HG03575 (cell line): ENCODE results near the gene CORO2B.

Experiments
- ATAC-seq: cut with Tn5 transposase; IDR thresholded peaks from one replicate; pipeline ENCODE4 v1.9.1; 2021; ENCODE audit not compliant: unreplicated experiment, insufficient number of reproducible peaks, low FRiP score; ENCODE audit errors: extremely low read depth

The CORO2B gene

DNA sequence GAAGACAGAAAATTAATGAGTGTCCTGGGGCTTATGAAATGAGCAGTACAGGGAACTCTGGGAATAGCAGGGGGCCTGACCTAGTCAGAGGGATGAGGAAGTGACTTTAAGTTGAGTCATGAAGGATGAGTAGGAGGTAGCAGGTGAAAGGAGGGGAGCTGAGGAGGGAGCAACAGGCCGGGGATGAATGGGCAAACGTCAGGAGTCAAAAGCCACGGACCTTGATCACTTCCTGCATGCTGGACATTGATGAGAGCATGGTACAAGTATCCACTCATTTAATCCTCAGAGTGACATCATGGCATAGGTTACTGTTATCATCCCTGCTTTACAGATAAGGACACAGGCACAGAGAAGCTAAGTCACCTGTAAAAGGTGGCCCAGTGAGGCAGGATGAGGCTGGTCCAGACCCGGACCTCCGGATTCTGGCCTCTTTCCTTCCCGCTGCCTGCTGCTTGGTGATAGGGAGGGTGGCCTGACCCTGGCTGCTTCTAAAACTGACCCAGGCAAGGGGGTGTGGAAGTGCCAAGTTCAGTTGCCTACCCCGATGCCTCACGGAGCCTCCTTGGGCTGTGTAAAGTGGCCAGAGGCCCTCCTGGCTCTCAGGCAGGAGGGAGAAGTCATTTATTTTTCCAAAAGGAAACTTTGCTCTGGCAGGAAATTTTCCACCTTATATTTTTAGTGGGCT lies 7.6 kb downstream of the CORO2B start:
- no peak for ATAC-seq

DNA sequence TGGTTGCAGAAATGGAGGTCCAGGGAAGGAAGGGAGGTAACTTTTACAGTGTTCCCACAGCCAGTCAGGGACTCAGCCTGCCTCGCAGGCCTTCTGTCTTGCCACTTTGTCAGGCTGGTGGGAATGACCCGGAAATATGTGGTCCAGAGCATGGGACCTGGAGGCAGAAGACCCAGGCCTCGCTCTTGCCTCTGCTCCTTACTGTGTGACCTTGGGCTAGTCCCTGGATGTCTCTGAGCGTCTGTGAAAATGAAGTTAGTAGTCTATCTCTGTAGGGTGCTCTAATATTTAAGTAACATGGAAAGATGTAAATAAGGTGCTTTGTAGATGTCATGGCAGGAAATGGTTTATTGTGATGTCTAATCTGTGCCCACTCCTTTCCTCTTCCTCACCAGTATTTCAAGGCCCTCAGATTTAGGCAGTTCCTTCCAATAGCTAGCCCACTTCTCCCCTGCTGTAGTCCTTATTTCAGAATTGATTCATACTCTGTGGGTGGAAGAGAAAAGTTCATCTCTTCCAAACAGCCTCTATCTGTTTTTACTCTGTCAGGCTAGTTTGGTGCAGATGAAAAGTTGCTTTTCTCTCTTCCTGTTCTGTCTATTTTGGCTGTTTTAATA lies 9.1 kb downstream of the CORO2B start:
- no peak for ATAC-seq

DNA sequence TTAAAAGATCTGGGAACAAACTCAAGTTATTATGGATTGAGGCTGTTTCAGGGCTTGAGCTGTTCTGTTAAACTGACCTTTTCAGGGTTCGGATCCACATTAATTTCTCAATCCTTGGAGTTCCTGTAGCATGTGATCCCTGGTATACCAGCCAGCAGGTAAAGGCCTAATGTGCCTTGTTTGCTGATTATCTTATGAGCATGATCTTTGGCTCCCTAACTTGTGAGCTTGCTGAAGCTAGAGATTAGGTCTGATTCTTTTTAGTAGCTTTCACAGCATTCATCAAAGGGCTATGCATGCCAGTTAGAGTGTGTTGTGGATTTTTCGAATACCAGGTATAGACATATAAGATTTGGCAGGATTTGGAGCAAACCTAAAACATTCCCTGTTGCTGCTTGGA lies 10.3 kb downstream of the CORO2B start:
- no peak for ATAC-seq

DNA sequence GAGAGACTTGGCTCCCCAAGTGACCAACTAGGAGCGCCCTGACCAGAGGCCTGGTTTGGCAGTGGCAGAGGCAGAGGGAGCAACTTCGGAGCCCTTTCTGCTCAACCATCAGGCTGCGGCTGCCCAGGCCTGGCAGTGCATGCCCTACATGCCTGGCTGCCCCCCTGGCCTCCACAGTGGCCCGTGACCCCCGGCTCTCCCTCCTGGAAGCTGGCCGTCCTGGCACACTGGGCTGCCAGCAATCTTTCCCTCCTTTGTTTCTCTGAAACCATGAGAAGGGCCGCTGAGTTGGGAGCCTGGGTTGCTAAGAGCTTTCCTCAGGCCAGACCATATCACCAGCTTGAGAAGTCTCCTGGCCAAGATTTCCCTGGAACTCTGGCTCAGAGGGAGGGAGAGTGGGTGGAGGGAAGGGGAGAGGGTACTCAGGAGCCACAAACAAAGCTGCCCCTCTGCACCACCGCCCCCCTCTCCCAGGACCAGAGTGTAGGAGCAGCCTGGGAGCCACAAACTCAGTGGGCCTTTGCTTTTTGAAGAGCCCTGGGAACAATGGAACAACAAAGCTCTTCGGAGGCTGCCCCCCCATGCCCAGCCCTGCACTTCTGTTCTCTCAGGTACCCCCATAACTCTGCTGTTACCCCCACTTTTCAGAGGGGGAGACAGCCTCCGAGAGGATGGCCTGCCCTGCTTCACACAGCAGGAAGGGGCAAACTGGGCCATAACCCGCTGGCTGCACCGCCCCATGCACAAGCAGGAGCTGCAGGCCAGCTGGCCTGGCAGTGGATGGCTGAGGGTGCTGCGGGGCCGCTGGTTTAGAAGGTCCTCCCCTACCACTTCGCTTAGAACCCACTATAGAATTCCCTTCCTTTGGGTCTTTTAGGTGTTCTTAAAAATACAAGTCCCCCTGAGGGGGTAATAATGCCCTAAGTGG lies 11.3 kb downstream of the CORO2B start:
- no peak for ATAC-seq

DNA sequence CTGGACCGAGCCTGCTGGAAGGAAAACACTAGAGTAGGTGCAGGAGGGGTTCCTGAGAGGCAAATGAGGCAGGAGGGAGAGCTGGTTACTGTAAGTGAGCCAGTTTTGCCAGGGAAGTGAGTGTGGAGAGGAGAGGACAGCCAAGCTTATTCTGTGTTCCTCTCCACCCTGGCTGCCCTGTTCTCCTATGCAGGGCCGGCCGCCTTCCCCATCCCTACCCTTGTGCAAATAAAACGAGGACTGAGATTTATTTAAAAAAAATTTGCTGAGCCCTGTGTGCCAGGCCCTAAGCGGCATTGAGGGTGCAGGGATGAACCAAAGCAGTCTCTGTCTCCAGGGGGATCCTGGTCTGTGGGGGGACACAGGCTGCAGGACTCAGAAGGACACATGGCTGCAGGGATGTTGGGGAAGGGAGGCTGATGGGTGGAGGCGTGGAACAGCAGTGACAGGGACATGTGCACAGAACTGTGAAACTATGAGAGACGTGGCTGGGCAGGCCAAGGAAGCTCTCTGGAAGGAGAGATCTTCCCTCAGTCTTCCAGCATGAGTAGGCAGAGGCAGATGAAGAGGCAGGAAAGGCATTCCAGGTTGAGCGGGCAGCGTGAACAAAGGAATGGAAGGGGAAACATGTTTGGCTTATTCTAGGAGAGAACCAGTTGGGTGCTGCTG lies 12.1 kb downstream of the CORO2B start:
- no peak for ATAC-seq

DNA sequence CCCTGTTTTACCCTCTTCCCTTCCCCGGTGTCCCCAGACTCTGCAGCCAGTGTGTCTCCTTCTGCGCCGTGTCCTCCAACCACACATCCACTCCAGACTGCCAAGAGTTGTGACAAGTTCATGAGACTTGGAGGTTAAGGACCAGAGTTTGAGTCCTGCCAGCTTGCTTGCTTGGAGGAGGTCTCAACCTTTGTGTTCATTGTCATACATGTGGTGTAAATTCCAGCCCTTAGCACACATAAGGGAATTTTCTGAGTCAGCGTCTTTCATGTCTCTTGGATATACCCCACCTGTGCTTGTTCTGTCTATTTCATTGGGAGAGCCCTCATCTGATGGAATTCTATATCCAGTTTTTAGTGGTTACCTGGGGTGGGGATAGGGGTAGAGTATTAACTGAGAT lies 13.3 kb downstream of the CORO2B start:
- no peak for ATAC-seq

DNA sequence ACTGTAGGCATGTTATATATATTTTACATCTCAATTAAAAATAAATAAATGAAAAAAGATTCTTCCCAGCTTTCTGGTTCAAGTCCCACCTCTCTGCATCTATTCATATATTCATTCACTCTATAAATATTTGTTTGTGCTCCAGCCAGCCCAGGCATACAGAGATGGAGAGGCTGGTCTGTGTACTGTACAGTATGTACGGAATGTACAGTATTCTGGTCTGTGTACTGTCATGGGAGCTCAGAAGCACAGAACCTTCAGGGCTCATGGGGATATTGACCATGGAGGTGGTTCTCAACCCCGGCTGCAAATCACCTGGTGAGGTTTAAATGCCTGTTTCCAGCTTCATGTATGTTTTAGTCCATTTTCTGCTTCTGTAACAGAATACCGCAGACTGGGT lies 13.8 kb downstream of the CORO2B start:
- no peak for ATAC-seq

DNA sequence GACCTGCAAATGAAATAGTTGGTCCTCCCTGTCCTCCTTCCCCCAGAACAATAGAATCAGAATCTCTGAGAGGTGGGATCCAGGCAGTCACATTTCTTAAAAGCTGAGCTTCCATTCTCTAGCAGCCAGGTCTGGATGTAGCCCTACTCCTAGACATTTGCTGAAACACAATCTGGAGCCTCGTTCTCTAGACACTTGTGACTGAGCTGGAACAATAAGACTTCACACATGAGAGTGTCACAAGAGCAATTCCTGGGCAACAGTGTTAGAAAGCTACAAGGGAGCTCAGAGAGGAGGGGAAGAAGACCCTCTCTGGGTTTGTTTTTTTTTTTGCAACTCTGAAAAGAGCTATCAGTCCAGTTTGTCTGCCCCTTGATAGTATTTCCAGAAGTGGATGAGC lies 14.5 kb downstream of the CORO2B start:
- no peak for ATAC-seq

DNA sequence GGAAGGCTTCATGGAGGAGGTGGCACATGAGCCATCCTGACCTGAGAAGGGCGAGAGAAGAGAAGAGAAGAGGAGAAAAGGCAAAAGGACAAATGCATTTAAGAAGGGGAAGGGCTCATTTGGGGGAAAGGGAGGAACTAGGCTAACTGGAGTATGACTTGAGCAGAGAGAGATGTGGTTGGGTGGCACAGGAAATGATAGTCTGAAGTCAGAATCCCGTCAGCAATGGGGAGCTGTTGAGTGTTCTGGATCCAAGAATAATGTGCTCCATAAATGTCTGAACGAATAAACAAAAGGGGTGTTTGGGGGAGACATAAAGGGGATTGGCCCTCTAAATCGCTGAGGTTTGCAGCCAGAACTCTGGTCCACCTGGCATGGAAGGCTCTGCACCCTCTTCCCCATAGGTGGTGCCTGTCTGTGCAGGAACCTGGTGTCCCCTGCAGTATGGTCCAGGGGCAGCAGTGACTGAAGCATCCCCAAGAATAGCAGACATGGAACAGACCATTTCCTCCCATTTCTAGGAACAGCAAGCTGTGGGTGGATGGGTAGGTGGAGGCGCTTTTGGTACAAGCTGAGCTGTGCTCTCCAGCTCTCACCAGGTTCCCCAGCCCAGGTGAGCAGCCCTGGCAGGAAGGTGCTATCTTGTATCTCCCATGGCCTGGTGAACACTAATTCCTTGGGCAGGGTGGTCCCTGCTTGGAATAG lies 15.2 kb downstream of the CORO2B start:
- no peak for ATAC-seq

DNA sequence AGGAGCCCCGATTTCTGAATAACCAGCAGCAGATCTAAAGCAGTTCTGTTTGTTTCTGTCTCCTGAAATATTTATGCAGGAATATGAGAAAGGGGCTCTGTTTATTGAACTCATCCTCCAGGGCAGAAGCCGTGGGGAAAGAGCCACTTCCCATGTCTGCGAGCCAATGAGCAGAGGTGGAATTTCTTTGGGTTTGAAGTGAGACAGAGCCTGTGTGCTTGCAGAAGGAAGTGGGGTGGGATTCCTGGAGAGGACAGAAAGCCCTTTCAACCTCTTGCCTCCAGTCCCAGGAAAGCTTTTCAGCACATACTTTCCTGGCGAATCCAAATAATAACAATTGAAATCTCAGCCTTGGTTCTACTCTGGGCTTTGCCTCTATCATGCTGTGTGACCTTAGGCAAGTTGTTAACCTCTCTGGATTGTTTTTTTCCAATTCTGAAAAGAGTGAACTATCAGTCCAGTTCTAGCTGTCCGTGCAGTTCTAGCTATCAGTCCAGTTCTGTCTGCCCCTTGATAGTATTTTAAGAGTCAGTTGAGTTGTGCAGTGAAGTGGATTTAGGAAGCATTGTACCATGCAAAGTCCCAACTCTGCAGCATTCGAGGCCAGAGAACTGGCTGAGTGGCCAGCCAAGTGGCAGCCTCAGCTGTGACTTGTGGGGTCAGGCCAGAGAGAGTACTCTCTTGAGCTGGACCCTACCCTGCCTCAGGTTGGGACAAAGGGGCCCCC lies 15.9 kb downstream of the CORO2B start:
- no peak for ATAC-seq

DNA sequence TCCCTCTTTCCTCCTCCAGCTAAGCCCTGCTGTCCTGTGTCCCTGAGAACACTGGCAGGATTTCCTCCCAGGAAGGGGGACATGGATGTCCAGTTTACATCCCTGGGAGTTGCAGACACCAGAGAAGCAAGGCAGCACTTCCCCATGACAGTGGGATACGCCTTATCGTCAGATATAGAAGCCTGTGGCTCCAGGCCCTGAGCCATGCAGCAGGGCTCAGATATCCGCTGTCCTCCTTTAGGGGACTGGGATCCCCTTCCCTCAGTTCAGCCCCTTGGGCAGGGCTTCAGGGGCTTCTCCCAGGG lies 16.4 kb downstream of the CORO2B start:
- ATAC-seq = no peak

DNA sequence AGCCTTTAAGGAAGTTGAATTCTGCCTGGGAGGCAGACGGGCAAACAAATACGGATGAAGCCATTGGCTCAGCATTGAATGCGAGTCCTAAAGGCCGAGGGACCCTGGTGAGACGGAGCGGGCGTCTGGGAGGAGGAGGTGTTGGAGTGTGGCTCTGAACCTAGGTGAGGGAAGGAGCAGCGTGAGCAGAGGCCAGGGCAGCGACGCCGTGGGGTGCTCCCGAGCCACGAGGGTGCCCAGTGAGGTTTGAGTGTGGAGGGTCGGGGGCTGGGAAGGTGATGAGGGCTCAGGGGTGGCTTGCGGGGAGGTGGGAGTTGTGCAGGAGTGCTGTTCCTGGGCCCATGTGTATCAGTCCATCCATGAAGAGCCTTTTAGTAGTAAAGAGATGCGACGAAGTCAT lies 17.0 kb downstream of the CORO2B start:
- no peak for ATAC-seq

DNA sequence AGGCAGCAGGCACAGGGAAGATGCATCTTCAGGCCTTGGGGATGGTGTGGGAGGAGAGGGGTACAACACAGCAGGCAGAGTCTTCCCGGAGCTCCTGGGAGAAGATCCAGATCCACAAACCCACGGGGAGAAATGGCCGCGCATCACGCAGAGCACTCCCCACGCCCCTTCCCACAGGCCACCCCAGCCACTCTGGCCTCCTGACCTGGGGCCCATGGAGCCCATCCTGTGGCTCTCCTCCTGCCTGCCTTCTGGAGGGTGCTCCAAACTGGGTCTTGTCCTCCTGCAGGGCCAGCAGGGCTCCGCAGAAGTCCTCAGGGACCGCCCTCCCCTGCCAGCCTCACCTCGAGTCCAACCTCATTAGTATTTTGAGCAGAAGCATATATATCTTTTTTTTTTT lies 17.9 kb downstream of the CORO2B start:
- no peak for ATAC-seq

DNA sequence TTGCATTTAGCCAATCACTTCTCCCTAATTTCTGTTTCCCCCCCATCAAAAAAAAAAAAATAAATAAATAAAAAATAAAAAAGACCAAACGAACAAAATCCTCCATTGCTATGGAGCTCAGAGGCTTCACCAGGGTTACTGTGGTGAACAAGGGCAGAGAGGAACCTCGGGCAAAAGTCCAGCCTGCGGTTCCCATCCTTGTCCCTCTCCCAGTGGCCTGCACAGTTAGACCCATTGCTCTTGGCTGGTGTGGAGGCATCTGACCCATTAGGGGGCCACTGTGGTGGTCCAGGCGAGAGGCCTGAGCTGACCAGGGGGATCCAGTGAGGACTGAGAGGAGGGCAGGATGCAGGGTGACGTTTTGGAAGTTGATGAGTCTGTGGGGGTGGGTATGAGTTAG lies 18.8 kb downstream of the CORO2B start:
- no peak for ATAC-seq

DNA sequence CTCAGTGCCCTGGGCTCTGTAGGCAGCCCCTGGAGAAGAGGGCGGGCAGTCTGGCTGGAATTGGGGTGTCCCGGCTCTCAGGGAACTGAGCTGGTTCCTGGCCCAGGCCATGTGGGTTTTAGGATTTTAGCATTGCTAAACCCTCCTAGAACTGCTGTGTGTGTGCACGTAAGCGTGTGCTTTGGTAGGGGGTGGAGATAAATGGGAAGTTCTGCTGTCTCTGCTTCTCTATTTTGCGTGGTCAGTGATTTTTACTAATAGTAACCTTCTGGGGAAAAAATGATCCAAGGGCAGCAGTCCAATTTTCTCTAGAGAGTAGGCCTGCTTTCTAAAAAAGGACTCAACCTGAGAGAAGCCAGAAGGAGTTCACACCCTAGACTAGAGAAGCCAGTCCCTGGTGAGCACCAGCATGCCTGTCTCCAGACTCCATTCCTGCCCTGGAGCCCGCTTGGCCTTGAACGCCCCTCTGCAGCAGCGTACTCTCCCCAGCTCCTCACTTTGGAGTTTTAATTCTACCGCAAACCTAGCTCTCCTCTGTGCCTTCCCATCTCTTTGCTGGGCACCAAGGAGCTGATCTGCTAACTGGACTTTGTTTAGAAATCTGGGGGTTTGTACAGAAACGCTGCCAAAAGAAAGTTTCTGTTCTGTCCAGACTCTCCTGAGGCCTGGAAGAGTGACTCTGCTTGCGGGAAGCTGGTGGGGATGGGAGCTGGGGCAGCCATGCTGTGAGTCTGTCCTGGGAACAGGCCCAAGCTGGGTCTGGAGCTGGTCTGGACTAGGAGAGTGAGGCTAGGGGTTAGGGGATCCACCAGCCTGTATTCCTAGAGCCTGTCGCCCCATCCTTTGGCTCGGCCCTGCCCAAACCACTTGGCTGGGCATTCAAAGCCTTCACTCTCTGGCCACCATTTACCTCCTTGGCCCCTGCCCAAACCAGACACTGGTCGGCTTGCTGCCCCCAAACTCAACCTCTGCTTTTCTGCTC lies 19.7 kb downstream of the CORO2B start:
- ATAC-seq = no peak

DNA sequence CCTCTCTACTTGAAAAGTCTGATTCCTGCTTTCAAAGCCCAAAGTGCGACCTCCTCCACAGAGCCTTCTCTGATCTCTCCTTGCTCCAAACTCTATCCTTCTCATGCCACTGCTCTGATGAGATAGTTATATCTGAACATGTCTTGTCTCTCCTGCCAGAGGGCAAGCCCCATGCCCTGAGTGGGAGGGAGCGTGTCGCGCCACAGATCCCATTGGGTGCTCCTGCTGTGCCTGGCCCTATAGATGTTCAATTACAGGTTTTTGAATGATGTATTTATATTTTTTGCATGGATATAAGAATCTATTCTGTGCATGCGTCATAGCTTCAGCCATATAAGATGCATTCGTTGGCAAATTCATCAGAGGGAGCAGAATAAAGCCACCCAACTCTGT lies 20.4 kb downstream of the CORO2B start:
- no peak for ATAC-seq

DNA sequence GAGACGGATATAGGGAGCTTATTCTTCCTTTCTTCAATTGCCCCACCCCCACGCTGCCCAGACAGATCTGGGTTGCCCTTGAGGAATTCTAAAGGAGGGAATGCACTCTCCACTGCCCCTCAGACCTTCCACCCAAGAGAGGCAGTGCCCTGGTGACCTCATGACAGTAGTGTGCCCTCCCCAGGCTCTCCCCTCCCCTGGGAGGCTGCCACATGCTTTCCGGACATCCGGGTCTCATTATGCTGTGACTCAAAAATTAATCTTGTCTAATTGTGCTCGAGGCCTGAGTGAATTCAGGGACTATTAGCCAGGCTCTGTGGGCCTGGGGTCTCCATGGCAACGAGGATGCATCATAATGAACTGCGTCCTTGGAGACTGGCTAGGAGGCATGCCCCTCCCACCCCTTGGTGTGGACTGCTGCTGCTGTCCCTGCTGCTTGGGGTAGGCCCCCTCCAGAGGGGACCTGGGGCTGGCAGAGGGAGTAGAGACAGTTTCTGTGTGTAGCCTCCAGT lies 20.8 kb downstream of the CORO2B start:
- ATAC-seq = no peak
